SK-N-MC (cell line): ENCODE results near the gene PCBP2.

Experiments
- FOXP2 ChIP-seq: optimal IDR thresholded peaks from 2 replicates; pipeline ENCODE3; 2011; ENCODE audit warnings: mild to moderate bottlenecking, moderate library complexity; ENCODE audit not compliant: insufficient read depth; ENCODE audit errors: extremely low read length, control extremely low read depth
- POLR2AphosphoS5 ChIP-seq: IDR thresholded peaks from 2 replicates; pipeline ENCODE4 v1.6.1; 2012; ENCODE audit warnings: mild to moderate bottlenecking, low read depth, low read length, borderline replicate concordance

DNA sequence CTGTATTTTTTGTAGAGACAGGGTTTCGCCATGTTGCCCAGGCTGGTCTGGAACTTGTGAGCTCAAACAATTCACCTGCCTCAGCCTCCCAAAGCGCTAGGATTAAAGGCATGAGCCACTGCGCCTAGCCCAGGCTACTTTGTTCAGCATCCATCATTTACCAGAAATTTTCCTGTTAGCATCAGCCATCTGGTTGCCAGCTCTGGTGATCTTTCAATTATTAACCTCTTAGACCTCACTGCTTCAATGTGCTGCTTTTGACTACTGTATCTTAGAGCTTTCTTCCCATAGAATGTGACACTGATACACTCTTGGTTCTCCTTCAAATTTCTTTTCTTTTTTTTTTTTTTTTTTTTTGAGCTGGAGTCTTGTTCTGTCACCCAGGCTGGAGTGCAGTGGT, 33.7 kb upstream of the PCBP2 start:
- no peak for TF ChIP-seq POLR2AphosphoS5
- no peak for TF ChIP-seq FOXP2
